NCI-H774 (cell line): ENCODE measurements around the gene GLCE.
"Not testable (repeated sequence)": the region's sequence is repeated elsewhere in the genome, so short reads cannot be mapped to it uniquely, and the experiment has no call there.

Source experiments
- DNase-seq: peaks from one replicate; lab custom pipeline; 2025; lab: John Stamatoyannopoulos, UW

The GLCE gene

DNA sequence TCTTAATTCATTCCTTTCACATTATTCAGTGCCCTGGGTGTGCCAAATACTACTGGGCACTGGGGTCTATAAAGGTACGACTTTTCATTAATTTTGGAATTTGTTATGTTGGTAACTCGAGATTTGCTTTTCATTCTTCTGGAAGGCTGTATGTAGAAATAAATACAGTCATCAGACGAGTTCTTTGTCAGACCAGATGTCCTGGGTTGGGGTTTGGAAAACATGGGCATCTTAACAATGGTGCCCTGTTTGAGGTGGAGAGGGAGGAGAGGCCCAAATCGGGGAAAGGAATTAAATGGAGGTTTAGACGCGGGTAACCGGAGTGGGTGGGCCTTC lies 662 bp upstream of the GLCE start:
- no peak for DNase-seq

DNA sequence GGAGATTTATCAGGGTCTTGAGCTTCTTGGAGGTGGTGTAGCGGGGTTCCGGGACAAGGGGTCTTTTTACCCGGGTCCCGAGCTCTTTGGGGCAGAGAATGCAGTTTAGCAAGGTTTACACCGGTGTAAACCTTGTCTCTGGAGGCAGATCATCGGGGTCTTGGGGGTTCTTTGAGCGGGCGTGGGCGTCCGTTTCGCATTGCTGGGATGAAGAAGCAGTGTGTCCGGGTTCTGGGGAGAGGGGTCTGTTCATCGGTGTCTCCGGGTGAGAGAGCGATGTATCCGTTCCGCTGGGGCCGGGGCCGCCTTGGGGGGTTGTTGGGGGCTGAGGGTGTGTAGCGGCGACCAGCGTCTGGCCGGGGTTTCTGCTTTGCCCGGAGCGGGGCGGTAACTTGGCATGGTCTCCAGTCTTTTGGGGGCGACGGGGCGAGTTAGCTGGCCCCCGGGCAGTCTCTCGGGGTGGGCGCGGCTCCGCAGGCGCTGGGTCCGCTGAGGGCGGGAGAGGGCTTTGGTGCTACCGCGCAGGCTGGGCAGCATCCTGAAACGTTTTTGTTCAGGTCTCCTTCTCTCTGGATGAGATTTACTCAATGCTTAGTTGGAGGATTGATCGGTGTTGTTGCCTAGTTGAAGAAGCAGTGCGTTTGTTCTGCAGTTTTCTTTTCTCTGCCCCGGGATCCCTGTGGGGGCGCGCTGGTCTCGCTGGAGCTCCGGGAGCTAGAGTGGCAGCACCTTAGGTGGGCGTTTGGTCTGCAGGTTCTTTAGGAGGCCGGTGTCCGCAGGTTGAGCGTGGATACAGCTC lies 843 bp downstream of the GLCE start:
- DNase-seq = no peak

DNA sequence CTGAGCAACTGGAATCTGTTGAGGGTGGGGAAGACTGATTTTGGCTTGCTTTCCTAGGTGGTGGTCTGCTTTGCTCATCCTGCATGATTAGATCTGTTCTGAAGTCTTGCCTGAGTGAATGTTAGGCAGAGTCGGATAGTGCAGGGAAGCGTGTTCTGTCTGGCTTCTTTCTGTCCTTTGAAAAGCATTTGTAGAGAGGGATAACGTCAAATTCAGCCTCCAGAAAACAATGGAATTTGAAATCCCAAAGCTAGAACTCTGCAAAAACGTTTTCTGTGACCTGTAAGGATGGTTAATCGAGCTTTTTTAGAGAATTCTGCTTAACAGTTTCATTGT lies 1.4 kb downstream of the GLCE start:
- no peak for DNase-seq

DNA sequence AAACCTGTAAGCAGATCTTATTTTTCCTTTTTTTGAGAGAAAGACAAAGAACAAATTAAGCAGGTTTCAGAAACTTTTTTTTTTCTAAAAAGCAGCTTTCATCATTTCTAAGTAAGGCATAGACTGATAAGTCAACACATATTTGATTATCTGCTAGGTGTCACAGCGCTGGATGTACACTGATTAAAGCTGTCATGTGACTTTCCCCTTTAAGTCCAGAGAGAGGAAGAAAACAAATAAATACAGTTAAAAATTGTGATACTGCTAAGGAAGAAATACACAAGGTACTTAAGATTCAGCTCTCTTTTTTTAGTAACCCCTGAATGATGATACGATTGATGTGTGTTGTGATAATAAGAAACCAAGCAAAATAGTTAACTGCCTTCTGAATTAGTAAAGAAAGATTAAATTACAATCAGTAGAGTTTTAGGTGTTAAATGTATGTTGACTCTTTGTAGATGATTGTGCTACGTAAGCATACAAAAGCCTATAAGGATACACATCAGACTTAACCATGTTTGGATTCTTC lies 2.8 kb downstream of the GLCE start:
- no peak for DNase-seq

DNA sequence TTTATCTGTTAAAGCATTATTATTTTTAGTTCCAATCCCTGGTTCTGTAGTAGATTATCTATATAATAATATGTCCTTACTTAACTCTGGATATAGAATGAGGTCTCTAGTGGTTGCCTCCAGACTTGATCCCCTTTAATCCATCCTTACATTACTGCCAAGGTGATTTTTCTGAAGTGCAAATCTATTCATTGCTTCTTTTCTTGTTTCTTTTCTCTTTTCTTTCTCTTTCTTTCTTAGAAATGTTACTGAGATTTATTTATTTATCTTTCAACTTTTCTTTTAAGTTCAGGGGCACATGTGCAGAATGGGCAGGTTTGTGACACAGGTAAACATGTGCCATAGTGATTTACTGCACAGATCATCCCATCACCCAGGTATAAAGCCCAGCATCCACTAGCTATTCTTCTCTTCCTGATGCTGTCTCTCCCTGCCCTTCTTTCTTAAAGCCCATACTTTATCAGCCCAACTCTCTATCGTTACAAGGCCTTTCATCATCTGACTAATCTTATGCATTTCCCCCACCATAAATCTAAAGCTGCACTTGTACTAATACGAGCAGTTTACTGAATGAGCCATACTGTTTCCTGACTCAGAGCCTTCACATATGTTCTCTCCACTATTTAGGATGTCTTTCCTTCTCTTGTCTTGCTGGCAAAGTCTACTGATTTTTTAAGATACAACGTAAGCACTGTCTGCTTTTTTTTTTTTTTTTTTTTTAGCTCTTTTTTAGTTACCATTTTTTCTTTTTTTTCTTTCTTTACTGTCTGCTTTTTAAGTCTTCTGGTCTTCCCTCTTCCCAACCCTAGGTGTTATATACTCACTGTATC lies 4.6 kb downstream of the GLCE start:
- no peak for DNase-seq

DNA sequence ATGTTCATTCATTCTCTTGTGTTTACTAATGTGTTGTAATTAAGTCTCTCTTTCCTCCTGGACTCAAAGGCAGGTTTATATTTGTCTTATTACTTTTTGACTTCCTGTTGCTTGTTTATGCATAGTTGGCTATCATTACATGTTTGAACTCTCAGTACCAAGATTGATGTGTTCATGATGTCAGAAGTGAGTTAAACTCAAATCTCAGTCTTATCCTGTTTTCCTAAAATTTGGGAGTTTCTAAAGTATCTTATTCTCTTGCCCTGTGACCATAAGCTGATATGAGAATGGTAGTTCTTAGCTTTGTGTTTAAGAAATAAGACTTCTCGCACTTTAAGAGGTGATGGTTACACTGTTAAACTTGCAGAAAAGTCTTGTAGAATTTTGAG lies 5.2 kb downstream of the GLCE start:
- DNase-seq = no peak

DNA sequence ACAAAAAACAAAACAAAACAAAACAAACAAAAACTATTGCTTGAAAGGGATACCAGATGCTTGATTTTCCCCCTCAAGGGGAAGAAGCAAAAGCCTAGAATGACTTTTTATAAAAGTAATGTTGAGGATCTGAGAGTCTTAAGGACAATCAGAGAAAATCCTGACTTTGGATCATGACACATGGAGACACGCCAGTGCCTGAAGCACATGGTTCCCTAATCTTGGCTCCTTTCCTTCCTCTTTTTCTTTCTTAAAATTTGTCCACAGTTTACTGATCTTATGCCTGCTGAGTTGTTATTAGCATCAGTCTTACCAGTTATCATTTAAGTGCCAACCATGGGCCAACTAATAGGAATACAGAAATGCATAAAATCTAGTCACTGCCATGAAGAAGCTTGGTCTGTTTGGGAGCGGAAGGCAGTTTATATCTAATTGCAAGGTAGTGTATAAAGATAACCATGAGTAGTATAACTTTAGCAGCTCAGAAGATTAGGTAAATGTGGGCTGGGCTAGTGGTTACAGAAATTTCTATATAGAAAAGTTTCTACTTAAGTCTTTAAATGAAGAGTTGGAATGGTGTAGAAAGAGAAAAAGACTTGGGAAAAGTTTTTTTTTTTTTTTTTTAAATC lies 6.9 kb downstream of the GLCE start:
- no peak for DNase-seq

DNA sequence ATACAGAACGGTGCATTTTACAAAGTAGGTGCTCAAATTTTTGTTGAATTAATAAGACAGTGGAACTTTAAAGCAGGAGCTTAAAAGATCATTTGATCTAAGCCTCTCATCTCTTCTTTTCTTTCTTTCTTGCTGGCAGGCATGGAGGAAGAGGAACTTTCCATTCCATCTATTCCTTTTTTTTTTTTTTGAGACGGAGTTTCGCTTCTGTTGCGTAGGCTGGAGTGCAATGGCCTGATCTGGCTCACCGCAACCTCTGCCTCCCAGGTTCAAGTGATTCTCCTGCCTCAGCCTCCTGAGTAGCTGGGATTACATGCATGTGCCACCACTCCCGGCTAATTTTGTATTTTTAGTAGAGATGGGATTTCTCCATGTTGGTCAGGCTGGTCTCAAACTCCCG lies 7.9 kb downstream of the GLCE start:
- not testable (repeated sequence) for DNase-seq

DNA sequence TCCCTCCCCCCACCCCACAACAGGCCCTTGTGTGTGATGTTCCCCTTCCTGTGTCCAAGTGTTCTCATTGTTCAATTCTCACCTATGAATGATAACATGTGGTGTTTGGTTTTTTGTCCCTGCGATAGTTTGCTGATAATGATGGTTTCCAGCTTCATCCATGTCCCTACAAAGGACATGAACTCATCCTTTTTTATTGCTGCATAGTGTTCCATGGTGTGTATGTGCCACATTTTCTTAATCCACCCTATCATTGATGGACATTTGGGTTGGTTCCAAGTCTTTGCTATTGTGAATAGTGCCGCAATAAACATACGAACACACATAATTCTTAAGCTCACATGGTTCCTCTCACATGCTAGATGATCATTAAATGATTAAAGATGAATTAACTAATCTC lies 9.1 kb downstream of the GLCE start:
- not testable (repeated sequence) for DNase-seq

DNA sequence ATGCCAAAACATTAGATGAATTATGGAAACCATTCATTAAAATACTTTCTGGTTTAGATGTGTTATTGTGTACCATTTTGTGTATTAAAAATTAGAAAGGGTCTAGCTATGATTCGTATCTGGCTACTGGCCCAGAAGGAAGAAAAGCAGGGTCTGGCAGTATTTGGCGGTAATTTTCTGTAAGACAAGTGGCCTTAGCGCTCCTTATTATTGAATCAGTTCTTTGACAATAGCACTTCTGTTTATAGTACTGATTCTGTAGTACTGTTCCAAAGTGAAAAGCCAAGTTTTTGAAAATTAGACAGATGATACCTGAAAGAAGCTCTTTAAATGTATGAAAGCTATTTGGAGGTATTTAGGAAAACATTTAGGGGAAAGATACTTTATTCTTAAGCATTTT lies 10.2 kb downstream of the GLCE start:
- no peak for DNase-seq

DNA sequence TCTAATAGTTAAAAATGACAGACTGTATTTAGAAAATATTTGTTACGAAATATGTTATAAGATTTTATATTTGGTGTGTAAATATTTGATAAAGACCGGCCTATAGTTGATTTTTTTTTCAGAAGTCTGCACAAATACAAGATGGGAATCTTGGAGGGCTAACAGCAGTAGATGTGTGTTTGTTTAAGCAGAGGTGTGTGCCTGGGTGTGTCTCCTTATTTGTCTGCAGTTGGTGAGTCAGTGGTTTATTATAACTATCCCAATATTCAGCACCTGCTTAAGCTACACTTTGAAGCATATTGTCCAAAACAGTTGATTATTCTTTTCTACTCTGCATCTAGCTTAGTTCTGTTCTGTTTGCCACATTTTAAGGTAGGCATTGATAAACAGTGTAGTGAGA lies 12.4 kb downstream of the GLCE start:
- DNase-seq = no peak

DNA sequence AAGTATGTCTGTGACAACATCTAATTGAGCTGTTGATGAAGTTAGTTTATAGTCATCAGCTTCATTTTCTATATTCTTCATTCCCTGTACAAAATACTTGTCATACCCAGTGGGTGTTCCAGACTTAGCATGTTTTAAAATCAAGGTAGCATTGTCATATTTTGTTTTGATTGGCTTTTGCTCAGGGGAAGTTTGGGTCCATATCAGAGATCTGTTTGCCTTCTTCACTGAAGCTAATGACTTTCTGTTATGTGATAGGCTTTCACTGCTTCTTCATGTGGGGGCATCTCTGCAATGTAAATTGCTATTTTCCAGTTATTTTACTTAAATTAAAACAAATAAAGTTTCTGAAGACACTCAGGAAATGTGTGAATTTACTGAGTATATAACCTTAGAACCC lies 15.1 kb downstream of the GLCE start:
- DNase-seq = no peak

DNA sequence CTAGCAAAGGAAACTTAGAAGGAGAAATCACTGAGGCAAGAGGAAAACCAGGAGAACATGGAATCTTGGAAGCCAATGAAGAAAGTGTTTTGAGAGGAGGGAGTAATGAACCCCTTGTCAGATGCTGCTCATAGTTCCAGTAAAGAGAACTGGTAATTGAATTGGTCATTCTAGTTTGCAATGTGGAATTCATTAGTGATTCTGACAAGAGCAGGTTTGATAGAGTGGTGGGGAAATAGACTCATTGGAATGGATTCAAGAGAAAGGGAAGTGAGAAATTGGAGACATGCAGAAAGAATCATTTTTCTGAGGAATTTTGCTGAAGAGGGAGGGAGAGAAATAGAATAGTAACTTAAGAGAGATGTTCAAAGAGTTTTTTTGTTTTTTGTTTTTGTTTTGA lies 21.0 kb downstream of the GLCE start:
- DNase-seq = no peak

DNA sequence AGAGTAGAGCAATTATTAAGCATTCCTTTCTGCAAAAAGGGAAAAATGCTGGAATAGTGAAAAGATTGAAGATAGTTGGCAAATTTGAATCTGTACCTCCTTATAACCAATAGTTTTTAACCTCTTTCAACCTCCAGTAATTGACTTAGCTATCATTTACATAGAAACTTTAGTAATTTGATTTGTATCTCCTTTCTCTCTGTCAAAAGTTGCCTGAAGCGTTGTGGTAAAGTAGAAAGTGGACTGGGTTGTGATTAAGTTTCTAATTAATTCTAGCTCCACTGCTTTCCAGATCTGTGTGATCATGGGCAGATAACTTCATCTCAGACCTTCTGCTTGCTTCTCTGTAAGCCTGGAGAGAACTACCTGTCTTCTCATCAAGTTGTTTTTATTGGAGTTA lies 24.8 kb downstream of the GLCE start:
- DNase-seq = no peak

DNA sequence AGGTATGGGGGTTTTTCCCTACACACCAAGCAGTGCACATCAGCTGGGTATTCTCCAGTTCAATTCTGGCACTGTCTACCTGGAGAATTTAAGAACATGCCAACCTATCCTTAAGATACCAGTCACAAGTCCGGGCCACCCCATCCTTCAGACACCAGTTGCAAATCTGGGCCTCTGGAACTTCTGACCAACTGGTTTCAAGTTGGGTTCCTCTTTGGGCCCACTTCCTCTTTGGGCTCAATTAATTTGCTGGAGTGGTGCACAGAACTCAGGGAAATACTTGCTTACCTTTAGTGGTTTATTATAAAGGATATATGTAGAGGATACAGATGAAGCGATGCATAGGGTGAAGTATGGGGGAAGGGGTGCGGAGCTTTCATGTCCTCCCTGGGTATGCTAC lies 25.3 kb downstream of the GLCE start:
- DNase-seq = no peak

DNA sequence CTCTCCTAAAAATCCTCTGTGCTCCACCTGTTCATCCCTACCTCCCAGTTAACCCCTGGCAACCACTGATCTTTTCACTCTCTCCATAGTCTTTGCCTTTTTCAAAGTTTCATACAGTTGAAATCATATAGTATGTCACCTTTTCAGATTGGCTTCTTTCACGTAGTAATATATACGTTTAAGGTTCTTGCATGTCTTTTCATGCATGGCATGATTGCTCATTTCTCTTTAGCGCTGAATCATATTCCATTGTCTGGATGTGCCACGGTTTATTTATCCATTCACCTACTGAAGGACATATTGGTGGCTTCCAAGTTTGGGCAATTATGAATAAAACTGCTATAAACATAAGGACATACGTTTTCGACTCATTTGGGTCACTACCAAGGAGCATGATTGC lies 28.7 kb downstream of the GLCE start:
- DNase-seq = no peak

DNA sequence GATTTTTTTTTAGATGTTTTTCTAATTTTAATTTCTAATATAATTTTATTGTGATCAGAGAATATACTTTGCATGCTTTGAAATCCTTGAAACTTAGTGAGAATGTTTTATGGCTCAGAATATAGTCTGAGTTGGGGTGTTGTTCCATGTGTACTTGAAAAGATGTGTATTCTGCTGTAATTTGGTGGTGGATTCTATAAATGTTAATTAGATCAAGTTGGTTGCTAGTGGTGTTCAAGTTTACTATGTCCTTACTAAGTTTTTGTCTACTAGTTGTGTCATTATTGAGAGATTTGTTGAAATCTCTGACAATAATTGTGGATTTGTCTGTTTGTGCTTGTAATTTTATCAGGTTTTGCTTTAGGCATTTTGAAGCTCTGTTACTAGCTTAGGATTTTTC lies 29.7 kb downstream of the GLCE start:
- no peak for DNase-seq

DNA sequence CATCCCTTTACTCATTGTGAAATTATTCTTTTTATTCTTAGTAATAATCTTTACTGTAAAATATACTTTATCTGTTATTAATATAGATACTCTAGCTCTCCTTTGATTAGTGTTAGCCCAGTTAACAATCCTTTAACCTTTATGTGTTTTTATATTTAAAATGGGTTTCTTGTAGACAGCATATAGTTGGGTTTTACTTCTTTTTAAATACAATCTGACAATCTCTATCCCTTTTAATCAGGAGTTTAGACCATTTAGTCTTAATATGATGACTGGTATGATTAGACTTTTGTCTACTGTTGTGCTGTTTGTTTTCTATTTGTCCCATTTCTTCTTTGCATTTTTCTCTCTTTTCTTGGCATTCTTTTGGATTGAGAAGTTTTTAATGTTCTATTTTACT lies 30.1 kb downstream of the GLCE start:
- DNase-seq = no peak

DNA sequence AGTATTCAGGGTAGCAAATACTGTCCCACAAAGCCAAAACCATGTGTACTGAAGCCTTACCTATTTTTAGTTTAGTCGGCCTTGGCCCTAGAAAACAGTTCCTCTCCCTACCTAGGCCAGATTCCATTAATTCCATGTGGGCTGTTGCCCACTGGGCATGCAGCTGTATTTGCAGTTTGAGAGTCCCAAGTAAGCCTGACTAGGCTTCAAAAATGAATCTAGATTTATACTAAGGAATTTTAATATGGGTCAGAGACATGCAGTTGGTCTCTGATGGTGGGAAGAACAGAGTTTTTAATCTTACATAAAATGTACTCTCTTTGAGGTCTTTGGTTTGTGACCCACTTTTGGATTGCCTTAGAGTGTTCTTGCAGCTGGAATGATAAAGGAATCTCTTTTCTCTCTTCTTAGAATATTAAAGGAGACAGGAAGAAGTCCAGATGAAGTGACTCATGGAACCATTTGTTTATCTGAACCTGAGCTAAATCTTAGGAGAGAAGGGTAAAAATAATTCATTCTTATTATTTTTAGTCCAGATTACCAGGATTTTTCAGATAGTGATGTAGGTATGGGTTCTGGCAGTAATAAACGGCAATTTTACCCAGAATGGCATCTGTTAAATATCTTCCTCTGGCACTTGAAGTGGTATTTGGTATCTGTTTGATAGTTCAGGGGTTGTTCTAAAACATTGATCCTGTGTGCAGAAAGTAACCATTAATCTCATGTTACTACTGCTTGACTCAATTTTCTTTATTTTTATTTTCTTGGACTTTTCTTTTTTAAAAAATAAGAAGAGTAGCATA lies 33.8 kb downstream of the GLCE start:
- no peak for DNase-seq

DNA sequence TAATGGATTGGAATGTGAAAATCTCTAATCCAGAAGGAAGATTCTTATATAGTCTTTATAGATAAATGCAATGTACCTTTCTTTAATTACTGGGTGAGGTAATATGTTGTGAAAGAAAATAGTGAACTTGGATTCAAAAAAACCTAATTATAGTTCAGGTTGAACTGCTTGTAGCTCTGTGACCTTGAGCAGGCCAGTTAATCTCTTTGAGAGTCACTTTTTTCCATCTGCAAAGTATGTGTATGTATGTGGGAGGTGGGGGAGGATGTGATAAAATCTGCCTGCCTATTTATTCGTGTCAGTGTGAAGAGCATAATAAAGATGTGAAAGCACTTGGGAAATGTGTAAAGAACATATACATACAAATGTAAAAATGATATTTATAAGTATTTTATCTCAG lies 34.4 kb downstream of the GLCE start:
- DNase-seq = no peak

DNA sequence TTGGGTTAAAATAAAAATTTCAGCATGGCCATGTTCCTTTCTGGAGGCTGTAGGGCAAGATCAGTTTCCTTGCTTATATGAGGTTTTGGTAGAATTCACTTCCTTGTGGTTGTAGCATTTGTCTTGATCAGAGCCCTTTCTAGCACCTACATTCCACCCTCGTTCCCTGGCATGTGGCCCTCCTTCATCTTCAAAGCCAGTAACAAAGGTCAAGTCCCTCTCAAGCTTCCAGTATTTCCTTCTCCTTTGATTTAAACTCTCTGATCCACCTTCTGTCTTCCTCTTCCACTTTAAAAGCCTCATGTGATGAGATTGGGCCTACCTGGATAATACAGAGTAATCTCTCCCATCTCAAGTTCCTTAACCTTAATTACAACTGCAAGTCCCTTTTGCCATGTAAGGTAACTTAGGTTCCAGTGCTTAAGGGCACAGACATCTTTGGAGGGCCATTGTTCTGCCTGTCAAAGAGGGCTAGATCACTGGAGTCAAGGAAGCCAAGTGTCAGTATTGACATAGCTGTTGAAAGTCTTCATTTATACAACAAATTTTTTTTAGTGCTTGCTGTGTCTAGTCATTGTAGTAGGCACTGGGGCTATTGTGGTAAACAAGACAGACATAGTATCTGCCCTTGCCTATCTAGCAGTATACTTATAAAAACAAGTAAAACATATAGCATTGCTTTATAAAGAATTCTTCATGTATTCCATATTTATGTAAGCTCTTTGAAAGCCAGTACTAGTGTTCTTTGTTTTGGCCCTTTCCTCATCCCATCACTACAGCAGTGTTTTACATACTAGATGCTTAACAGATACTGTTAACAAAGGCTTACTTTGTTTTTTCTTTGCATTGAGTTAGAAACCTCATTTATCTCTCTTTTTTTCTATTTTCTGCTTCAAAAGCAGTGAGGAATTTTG lies 40.7 kb downstream of the GLCE start:
- no peak for DNase-seq
